Aorta (tissue), 5 donors: ENCODE measurements around the gene PTCRA. TPM values are rescaled to one million over a fixed set of nuclear protein-coding genes. Genes with fewer than 3 reads are reported as not detected.
"Not testable (repeated sequence)": the region's sequence is repeated elsewhere in the genome, so short reads cannot be mapped to it uniquely, and the experiment has no call there.

Source experiments
- ATAC-seq: fragments of 200-7000 bp; cut with Tn5 transposase; one replicate; pipeline ENCODE4 v1.9.1; 2022; ENCODE audit warnings: moderate library complexity; ENCODE audit not compliant: low FRiP score
- DNase-seq, 2 donors: peaks; one replicate each; pipeline ENCODE4 v3.0.0-alpha.2; 2020
- H3K27ac ChIP-seq, 2 donors: one replicate each; pipeline ENCODE4 v1.5.1; 2013; ENCODE audit warnings: low read length in 2 of 2, mild to moderate bottlenecking in 2 of 2, moderate library complexity in 2 of 2, control low read depth in 1 of 2, inconsistent platforms in 1 of 2, low read depth in 1 of 2
- H3K27me3 ChIP-seq, 2 donors: one replicate each; pipeline ENCODE4 v1.6.1; 2013; ENCODE audit warnings: control low read depth in 1 of 2, low read length in 1 of 2, mild to moderate bottlenecking in 1 of 2, moderate library complexity in 1 of 2; ENCODE audit not compliant: insufficient read depth in 2 of 2, control insufficient read depth in 1 of 2
- H3K36me3 ChIP-seq, 2 donors: one replicate each; pipeline ENCODE4 v1.6.1; 2013; ENCODE audit warnings: control low read depth in 1 of 2, low read length in 1 of 2, mild to moderate bottlenecking in 1 of 2; ENCODE audit not compliant: insufficient read depth in 2 of 2, control insufficient read depth in 1 of 2
- H3K4me1 ChIP-seq, 2 donors: one replicate each; pipeline ENCODE4 v1.6.1; 2013; ENCODE audit warnings: low read length in 2 of 2, control low read depth in 1 of 2, mild to moderate bottlenecking in 1 of 2, moderate library complexity in 1 of 2; ENCODE audit not compliant: insufficient read depth in 2 of 2, control insufficient read depth in 1 of 2
- H3K4me3 ChIP-seq, 2 donors: one replicate each; pipeline ENCODE4 v1.5.1; 2013; ENCODE audit warnings: low read length in 2 of 2, control low read depth in 1 of 2, mild to moderate bottlenecking in 1 of 2
- H3K9me3 ChIP-seq: one replicate; pipeline ENCODE4 v1.6.1; 2013; ENCODE audit warnings: mild to moderate bottlenecking, low read length; ENCODE audit not compliant: control insufficient read depth
- WGBS, 2 donors: extraction: QIAGEN DNeasy Blood & Tissue Kit; methylation state at CpG; one replicate each; pipeline ENCODE4 v1.1.7; 2013; 5-methylcytosine and 5-hydroxymethylcytosine counted together
- intact Hi-C, 2 donors: fragments of 100-400 bp; cut with DNase I; formaldehyde crosslinking; loops; one replicate each; pipeline versions ENCODE4 v1.14.2 to v1.15.0; 2022
- polyA plus RNA-seq, 2 donors: library from polyadenylated mRNA; stranded (reverse); fragments of 200-250 nt; gene quantifications; one replicate each; pipeline ENCODE4 v1.2.3, GENCODE V29; 2013
- total RNA-seq, 2 donors: library from RNA; stranded (reverse); fragmentation: NEBNext Ultra II Directional; extraction: Animal tissue kit (Norgen Biotek cat#: 25700); gene quantifications; one replicate each; pipeline ENCODE4 v1.2.1, GENCODE V29; 2021
- donor health status: healthy with polysubstance abuse.
- donor health status: Bipolar disorder and iron deficiency.
- donor health status: DM: no; HTN: no; CAD: no.
- donor health status: DM: no; HTN: no; CAD: no.
- donor health status: DM: yes; HTN: yes; CAD: no.

Gene PTCRA
- total and polyA plus RNA-seq, 4 donors = not detected

GRCh38 chr6:42935322-42935721 lies 19.5 kb downstream of the PTCRA start:
- WGBS, 2 donors = 91 to 92% methylated on average over 7 of the region's 7 CpGs
- intact Hi-C loops = no loop called here
- DNase-seq (no peak), ATAC-seq (no peak)
- peaks cover 0 to 2% of the 10 kb centered on the region in 2 donors for H3K36me3 ChIP-seq
- H3K4me1 ChIP-seq = no peaks in the 10 kb centered on the region
- no peak overlapping the region for H3K27ac ChIP-seq
- no peaks in the 10 kb centered on the region for H3K9me3 ChIP-seq
- no peak overlapping the region for H3K4me3 ChIP-seq
- H3K27me3 ChIP-seq = no peaks in the 10 kb centered on the region

- WGBS, 2 donors = 95 to 96% methylated on average over 11 of the region's 11 CpGs
- Histone ChIP-seq H3K9me3 (no peaks in the 10 kb centered on the region), H3K4me1 (no peaks in the 10 kb centered on the region), H3K27ac (no peak overlapping the region), H3K36me3 (peaks cover 0 to 2% of the 10 kb centered on the region in 2 donors), H3K4me3 (no peak overlapping the region), H3K27me3 (no peaks in the 10 kb centered on the region)
- intact Hi-C loops = no loop called here
- ATAC-seq (no peak), DNase-seq (no peak)
Observed at GRCh38 chr6:42936398-42936797, 20.5 kb downstream of the PTCRA start.

DNA sequence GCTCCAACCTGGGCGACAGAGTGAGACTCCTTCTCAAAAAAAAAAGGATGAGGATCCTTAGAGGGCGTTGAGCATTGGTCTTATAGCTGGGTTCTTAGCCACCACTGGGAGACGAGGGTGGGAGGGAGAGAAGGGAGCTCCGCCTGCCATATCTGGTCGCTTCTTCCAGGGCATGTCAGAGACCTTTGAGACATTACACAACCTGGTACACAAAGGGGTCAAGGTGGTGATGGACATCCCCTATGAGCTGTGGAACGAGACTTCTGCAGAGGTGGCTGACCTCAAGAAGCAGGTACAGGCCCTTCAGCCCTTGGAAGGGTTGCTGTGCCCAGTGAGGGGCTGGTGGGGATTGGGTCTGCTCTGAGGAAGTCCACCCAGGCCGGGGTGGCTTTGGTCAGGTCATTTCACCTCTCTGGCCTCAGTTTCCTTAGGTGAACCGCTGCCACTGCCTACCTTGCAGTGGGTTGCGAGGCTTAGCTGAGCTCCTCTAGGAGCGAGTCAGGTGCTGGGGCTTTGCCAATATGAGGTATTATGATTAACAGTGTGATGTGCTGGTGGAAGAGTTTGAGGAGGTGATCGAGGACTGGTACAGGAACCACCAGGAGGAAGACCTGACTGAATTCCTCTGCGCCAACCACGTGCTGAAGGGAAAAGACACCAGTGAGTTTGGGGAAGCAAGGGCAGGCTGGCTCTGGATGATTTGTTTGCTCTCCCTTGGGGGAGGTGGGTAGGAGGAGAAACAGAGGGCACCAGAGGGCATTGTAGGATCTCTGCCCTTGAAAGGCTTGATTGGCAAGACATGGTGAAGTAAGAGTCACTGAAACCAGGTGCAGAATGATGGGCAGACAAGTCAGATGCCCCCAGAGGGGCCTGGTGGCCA lies 21.9 kb downstream of the PTCRA start:
- intact Hi-C loops = no loop called here
- peaks cover 0 to 2% of the 10 kb centered on the region in 2 donors for H3K36me3 ChIP-seq

DNA sequence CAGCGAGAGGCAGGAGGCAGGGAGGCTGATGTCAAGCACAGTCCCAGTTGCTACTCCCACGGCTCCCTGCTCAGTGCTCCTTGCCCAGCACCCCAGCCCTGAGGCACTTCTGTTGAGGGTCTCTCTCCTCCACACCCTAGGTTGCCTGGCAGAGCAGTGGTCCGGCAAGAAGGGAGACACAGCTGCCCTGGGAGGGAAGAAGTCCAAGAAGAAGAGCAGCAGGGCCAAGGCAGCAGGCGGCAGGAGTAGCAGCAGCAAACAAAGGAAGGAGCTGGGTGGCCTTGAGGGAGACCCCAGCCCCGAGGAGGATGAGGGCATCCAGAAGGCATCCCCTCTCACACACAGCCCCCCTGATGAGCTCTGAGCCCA lies 22.6 kb downstream of the PTCRA start:
- intact Hi-C loops = no loop called here
- 83 to 85% methylated on average over 5 of the region's 5 CpGs for WGBS, 2 donors
- ATAC-seq = no peak

More for the DNA sequence above, 21.9 kb downstream of the PTCRA start:
- DNase-seq (no peak), ATAC-seq (no peak)
- Histone ChIP-seq H3K27me3 (no peaks in the 10 kb centered on the region), H3K9me3 (no peaks in the 10 kb centered on the region), H3K4me3 (no peak overlapping the region), H3K27ac (no peak overlapping the region), H3K4me1 (no peaks in the 10 kb centered on the region)
- WGBS, 2 donors = 89 to 92% methylated on average over 13 of the region's 13 CpGs

GRCh38 chr6:42938987-42939809 lies 23.3 kb downstream of the PTCRA start:
- DNase-seq = no peak
- 71 to 81% methylated on average over 6 to 9 of the region's 9 CpGs for WGBS, 2 donors
- no peaks in the 10 kb centered on the region for H3K27me3 ChIP-seq
- no peak overlapping the region for H3K4me3 ChIP-seq
- peaks cover 0 to 2% of the 10 kb centered on the region in 2 donors for H3K36me3 ChIP-seq
- no peaks in the 10 kb centered on the region for H3K9me3 ChIP-seq
- H3K27ac ChIP-seq = no peak overlapping the region
- no peaks in the 10 kb centered on the region for H3K4me1 ChIP-seq
- intact Hi-C loops = no loop called here
- no peak for ATAC-seq

More for the DNA sequence above, 22.6 kb downstream of the PTCRA start:
- Histone ChIP-seq H3K9me3 (no peaks in the 10 kb centered on the region), H3K27ac (no peak overlapping the region), H3K27me3 (no peaks in the 10 kb centered on the region), H3K36me3 (peaks cover 0 to 2% of the 10 kb centered on the region in 2 donors), H3K4me3 (no peak overlapping the region), H3K4me1 (no peaks in the 10 kb centered on the region)
- DNase-seq = no peak

- no peaks in the 10 kb centered on the region for H3K9me3 ChIP-seq
- H3K27ac ChIP-seq = no peak overlapping the region
- intact Hi-C loops = no loop called here
- DNase-seq (no peak), ATAC-seq (no peak)
- H3K27me3 ChIP-seq = no peaks in the 10 kb centered on the region
- H3K36me3 ChIP-seq = peaks cover 0 to 2% of the 10 kb centered on the region in 2 donors
- 78 to 82% methylated on average over 4 of the region's 4 CpGs for WGBS, 2 donors
- H3K4me3 ChIP-seq = no peak overlapping the region
- H3K4me1 ChIP-seq = no peaks in the 10 kb centered on the region
Observed at GRCh38 chr6:42939810-42940167, 23.9 kb downstream of the PTCRA start.

DNA sequence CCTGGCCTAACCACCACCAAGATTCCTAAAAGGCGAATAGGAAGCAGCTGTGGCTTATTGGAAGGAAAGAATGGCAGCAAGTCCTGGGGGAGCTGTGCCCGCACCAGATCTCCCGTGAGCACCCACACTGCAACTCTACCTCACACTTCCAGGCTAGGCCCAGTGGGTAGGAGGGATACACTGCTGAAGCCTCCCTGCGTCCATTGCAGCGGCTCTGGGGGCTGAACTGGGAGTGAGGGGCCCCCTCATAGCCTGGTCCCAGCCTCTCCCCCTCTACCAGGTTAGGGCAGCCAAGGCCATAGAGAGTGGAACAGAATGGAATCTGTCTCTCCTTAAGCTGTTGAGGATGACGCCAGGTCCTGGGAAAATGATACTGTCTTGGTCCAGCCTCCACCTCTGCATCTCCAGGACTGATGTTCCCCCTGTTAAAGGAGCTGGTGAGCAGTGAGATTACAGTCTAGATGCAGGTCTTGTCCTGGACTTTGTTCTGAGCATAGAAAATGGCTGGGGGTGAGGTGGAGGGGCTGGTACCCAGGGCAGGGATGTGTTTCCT lies 24.7 kb downstream of the PTCRA start:
- H3K4me1 ChIP-seq = no peaks in the 10 kb centered on the region
- H3K4me3 ChIP-seq = no peak overlapping the region
- intact Hi-C loops = no loop called here
- H3K36me3 ChIP-seq = peaks cover 0 to 2% of the 10 kb centered on the region in 2 donors
- H3K27ac ChIP-seq = no peak overlapping the region
- ATAC-seq (no peak), DNase-seq (no peak)
- H3K9me3 ChIP-seq = no peaks in the 10 kb centered on the region
- WGBS, 2 donors = 86 to 94% methylated on average over 6 of the region's 6 CpGs
- no peaks in the 10 kb centered on the region for H3K27me3 ChIP-seq

GRCh38 chr6:42941356-42941755 lies 25.5 kb downstream of the PTCRA start:
- ATAC-seq, intact Hi-C loops, H3K27me3 ChIP-seq, H3K4me3 ChIP-seq, H3K9me3 ChIP-seq, DNase-seq, H3K4me1 ChIP-seq, H3K36me3 ChIP-seq, H3K27ac ChIP-seq: not testable (repeated sequence)
- WGBS, 2 donors = 96 to 98% methylated on average over 5 of the region's 5 CpGs
